ENCODE results near the gene SERTM1.

Gene SERTM1

GRCh38 chr13:36681894-36682624 lies 8.2 kb downstream of the SERTM1 start:
- TF ChIP-seq GATA1 (IDR thresholded peaks at IDR 0.05; ENCODE audit: low read depth, low read length), result no peak
- TF ChIP-seq POLR2A (IDR thresholded peaks at IDR 0.05; ENCODE audit: low read length), result no peak
- DNase-seq, result no peak

DNA sequence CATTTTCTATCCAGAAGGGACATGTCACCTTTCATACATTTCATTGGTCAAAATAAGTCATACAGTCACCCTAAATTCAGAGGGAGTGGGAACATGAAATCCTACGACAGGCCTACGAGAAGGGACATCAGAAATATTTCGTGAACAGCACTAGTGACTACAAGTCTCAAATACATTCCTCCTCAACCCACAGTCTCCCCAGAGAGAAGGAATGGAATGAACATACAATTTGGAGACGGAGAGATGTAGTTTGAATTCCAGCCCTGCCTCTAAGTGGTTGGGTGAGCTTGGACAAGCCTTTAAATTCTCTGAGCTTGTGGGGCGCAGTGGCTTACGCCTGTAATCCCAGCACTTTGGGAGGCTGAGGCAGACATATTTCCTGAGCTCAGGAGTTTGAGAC lies 9.9 kb downstream of the SERTM1 start:
- TF ChIP-seq GATA1 (IDR thresholded peaks at IDR 0.05; ENCODE audit: low read depth, low read length) (no peak), POLR2A (IDR thresholded peaks at IDR 0.05; ENCODE audit: low read length) (no peak)
- no peak for DNase-seq

DNA sequence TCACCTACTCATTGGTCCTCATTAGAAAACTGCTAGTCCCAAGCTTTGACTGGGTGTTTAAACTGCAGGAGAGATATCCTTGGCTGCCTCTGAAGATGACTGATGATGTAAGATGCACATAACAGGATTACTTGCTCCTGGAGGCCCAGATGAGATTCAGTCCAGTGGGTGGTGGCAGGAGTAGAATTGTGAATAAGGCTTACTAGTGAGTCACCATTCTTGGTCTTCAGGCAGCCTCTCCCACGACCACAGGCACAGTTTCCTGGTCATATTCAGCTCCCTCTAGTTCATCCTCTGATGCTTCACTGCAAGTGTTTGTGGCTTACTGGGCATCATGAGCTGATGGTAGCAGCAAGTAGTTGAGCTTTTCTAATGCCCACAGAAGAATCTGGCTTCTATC lies 12.1 kb downstream of the SERTM1 start:
- TF ChIP-seq POLR2A (IDR thresholded peaks at IDR 0.05; ENCODE audit: low read length), result no peak
- no peak for TF ChIP-seq GATA1 (IDR thresholded peaks at IDR 0.05; ENCODE audit: low read depth, low read length)
- DNase-seq, result no peak

DNA sequence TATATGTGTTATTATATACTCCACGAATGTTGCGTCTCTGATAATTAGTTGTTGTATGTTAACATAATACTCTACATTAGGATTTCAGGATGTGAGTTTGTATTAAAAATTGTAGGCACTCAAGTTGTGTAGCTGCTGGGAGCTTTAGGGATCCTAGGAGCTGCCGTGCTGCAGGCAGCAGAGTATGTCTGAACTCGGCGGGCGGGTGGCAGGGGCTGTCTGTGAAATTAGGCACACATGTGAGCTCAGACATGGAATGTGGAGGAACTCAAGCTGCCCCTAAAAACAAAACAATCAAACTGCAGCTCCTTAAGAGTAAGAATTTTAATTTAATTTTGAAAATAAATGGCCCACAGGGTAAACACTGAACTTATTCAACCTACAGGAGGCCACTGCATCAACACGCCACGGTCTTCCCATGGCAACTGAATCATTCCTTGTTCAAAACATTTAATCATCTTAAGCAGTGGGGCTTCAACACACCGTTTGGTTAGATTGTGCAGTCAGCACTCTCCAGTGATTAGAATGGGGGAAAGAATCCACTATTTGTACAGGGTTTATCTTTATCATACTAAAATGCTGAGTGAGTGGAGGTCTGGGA lies 22.7 kb downstream of the SERTM1 start:
- DNase-seq, result no peak
- TF ChIP-seq POLR2A (IDR thresholded peaks at IDR 0.05; ENCODE audit: low read length) (no peak), GATA1 (IDR thresholded peaks at IDR 0.05; ENCODE audit: low read depth, low read length) (no peak)

- TF ChIP-seq POLR2A (IDR thresholded peaks at IDR 0.05; ENCODE audit: low read length) (no peak), GATA1 (IDR thresholded peaks at IDR 0.05; ENCODE audit: low read depth, low read length) (no peak)
- no peak for DNase-seq
These were observed 26.4 kb downstream of the SERTM1 start for GRCh38 chr13:36700170-36700569.

- TF ChIP-seq POLR2A (IDR thresholded peaks at IDR 0.05; ENCODE audit: low read length) (no peak), GATA1 (IDR thresholded peaks at IDR 0.05; ENCODE audit: low read depth, low read length) (no peak)
- DNase-seq, result no peak
These were observed 32.9 kb downstream of the SERTM1 start for GRCh38 chr13:36706755-36707154.

DNA sequence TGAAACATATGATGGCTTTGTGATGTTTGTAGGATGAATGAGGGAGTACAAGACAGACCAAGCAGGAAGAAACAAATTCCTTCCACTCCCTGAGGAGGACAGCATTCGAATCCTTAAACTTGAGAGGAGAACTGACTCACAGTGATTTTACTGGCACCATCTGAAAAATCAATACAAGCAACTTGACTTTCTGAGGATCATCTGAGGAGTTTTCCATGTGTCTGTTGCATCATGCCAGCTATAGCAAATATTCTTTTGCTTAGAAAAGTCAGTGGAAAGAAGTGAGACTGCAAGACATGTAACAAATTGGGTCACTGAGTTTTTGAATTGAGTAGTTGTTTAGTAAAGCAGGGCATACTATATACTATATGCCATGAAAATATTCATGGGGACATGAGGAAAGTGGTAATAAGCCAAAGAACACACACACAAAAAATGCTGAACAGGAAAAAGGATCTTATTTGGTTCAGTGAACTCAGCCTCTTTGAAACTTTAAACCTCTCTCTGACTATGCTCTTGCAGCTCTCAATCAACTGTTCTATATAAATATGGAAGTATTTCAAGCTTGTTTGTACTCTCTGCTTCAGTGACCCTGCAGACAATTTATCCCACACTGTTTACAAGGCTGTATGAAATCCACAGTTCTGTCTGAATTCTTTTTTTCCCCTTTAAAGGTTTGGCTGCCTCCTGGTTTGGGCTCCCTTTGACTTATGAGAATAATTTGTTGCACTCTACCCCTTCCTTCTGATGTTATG lies 35.5 kb downstream of the SERTM1 start:
- TF ChIP-seq POLR2A (IDR thresholded peaks at IDR 0.05; ENCODE audit: low read length) (no peak), GATA1 (IDR thresholded peaks at IDR 0.05; ENCODE audit: low read depth, low read length) (no peak)
- DNase-seq, result no peak

GRCh38 chr13:36710396-36710795 lies 36.6 kb downstream of the SERTM1 start:
- no peak for DNase-seq
- TF ChIP-seq POLR2A (IDR thresholded peaks at IDR 0.05; ENCODE audit: low read length) (no peak), GATA1 (IDR thresholded peaks at IDR 0.05; ENCODE audit: low read depth, low read length) (no peak)

DNA sequence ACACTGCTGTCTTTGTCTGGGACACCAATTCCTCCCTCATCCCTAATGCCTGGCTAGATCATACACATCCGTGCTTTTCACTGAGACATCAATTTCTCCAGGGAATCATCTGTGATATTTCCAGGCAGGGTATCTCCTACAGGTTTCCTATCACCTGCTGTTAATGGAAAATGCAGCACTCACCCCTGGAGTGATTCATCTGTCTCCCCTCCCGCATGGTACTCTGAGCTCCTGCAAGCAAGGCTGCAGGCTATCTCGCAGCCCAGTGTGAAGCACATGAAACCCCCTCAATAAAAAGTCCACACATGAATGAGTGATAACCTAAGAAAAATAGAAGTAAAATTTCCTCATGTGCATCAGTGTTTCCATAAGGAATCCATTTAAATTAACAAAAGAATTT lies 38.5 kb downstream of the SERTM1 start:
- no peak for DNase-seq
- TF ChIP-seq GATA1 (IDR thresholded peaks at IDR 0.05; ENCODE audit: low read depth, low read length) (no peak), POLR2A (IDR thresholded peaks at IDR 0.05; ENCODE audit: low read length) (no peak)

DNA sequence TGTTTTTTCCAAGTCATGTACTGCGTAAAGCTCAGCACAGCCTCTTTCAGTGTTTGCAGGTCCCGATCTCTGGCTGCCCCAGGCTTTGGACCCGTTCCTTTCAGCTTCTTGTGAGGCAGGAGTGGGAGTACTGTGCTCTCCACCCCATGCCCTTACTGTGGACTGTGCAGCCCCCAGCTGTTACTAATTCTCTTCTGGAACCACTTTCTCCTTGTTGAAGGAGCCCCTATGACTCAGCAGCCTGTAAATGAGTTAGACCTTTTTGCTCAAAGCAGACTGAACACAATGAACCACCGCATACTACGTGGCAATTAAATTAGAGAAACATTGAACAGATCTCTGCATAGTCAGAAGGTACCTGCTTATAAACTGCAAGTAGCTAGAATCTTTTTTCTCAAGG lies 39.0 kb downstream of the SERTM1 start:
- TF ChIP-seq GATA1 (IDR thresholded peaks at IDR 0.05; ENCODE audit: low read depth, low read length), result no peak
- TF ChIP-seq POLR2A (IDR thresholded peaks at IDR 0.05; ENCODE audit: low read length), result no peak

DNA sequence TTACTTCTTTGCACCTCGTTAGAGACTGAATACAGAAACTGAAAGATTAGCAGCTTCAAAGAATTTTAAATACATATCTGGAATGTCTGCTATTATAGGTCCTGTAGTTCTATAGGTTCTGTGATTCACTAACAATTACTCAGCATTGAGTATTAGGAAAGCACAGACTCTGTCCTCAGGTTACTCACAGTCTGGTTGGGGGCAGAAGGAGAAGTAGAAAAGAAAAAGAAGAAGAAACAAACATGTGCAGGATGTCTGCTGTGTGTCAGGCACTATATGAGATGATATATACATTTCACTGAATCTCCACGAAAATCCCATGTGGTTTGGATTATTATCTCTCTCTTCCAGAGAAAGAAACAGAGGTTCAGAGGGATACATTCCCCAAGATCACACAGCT lies 40.1 kb downstream of the SERTM1 start:
- TF ChIP-seq GATA1 (IDR thresholded peaks at IDR 0.05; ENCODE audit: low read depth, low read length) (no peak), POLR2A (IDR thresholded peaks at IDR 0.05; ENCODE audit: low read length) (no peak)
- no peak for DNase-seq

More for the DNA sequence above, 39.0 kb downstream of the SERTM1 start:
- no peak for DNase-seq

DNA sequence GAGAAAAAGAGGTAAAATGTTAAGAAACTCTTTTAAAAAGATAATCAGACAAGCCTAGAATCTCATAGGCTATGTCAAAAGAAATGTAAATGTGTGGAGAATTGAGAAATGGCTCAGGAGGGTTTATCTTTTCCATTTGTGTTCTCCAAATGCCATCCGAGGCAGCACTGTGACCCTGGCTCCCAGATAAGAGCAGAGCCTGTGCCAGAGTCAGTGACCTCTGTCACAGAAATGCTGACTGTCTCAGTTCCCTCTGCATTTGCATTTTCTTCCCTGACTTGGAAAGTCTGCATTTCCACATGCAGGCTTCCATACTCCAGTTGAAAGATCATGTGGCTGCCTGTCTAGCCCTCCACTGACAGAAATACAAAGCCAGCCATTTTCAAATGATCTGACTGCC lies 42.0 kb downstream of the SERTM1 start:
- DNase-seq, result peak; percentile 16 to 33
- no peak for TF ChIP-seq GATA1 (IDR thresholded peaks at IDR 0.05; ENCODE audit: low read depth, low read length)
- no peak for TF ChIP-seq POLR2A (IDR thresholded peaks at IDR 0.05; ENCODE audit: low read length)

GRCh38 chr13:36717017-36717416 lies 43.2 kb downstream of the SERTM1 start:
- DNase-seq, result no peak
- TF ChIP-seq GATA1 (IDR thresholded peaks at IDR 0.05; ENCODE audit: low read depth, low read length) (no peak), POLR2A (IDR thresholded peaks at IDR 0.05; ENCODE audit: low read length) (no peak)

- DNase-seq, result no peak
- no peak for TF ChIP-seq POLR2A (IDR thresholded peaks at IDR 0.05; ENCODE audit: low read length)
These were observed 44.2 kb downstream of the SERTM1 start for GRCh38 chr13:36717966-36718545.
